ENCODE measurements around the gene SH3YL1.

The SH3YL1 gene

DNA sequence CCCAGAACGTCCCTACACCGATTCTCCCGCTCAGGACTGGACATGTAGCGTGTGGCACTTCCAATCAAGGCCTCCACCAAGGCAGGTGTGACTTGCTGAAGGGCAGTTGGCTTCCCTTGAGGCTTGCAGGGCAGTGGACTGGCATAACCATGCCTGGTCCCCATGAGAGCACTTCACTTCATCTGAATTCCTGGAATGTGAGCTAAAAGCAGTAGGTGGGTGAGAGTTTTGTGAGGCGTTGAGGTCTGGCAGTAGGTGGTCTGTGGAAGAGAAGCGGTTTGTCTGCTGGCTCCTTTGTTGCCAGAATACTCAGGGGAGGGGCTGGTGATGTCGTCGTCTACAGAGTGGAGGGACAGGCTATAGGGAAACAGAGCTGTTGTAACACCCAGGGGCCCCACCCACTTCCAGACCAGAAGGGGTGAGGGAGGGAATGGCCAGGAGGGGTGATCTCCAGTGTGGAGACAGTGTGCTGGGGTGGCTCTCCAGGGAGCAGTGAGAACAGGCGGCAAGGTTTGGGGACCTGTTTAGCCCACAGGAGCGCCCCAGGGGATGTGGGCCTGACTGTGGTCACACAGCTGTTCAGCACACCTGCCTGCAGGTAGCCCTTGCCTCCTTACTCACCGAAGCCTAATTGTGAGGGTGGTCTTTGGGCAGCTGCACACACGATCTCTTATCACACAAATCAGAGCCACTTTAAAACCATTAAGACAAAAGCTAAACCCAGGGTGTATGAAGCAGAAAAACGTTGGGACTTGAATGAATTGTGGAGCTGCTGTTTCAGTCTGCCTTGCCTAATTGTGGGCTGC, 45.5 kb upstream of the SH3YL1 start:
- Histone ChIP-seq H2AFZ (ENCODE audit: low read length) (no peak overlapping the region), H3K9me3 (replicated peaks; ENCODE audit: insufficient read depth, low read length) (no peaks in the 10 kb centered on the region), H4K20me1 (ENCODE audit: insufficient read depth, low read length) (no peaks in the 10 kb centered on the region), H3K27ac (ENCODE audit: low read length) (no peak overlapping the region), H3K4me1 (ENCODE audit: low read length) (no peaks in the 10 kb centered on the region), H3K27me3 (replicated peaks; ENCODE audit: insufficient read depth, low read length) (no peaks in the 10 kb centered on the region), H3K36me3 (replicated peaks; ENCODE audit: insufficient read depth, low read length) (no peaks in the 10 kb centered on the region), H3K9me2 (replicated peaks; ENCODE audit: insufficient read depth, low read length) (no peaks in the 10 kb centered on the region), H3F3A (ENCODE audit: insufficient read depth, low read length) (no peaks in the 10 kb centered on the region), H3K9ac (ENCODE audit: low read length) (no peak overlapping the region), H3K79me2 (ENCODE audit: low read length) (no peaks in the 10 kb centered on the region), H3K4me2 (ENCODE audit: low read depth, low read length) (no peak overlapping the region), H3K4me3 (ENCODE audit: low read length) (no peak overlapping the region)
- TF ChIP-seq EZH2 (optimal IDR thresholded peaks at IDR 0.05; ENCODE audit: low read depth, low read length) = no peak
- DNase-seq = no peak

DNA sequence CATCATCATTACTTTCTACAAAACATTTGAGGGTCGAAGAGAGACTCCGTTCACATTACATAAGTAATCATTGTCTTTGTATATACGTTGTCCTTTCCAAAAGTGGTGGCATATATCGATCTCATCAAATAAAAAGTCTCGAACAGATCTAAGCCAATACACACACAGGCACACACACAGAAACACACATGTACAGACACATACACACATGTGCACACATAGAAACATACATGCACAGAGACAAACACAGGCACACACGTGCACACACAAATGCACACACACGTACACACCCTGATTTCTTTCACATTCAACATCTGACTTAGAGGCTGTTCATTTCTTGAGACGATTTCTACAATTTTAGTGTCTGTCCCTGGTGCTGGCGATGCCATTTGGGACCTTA, 41.5 kb upstream of the SH3YL1 start:
- Histone ChIP-seq H3K79me2 (ENCODE audit: low read length) (no peaks in the 10 kb centered on the region), H3K4me1 (ENCODE audit: low read length) (no peaks in the 10 kb centered on the region), H3K27ac (ENCODE audit: low read length) (no peak overlapping the region), H3K27me3 (replicated peaks; ENCODE audit: insufficient read depth, low read length) (no peaks in the 10 kb centered on the region), H4K20me1 (ENCODE audit: insufficient read depth, low read length) (no peaks in the 10 kb centered on the region), H3K9me2 (replicated peaks; ENCODE audit: insufficient read depth, low read length) (no peaks in the 10 kb centered on the region), H3F3A (ENCODE audit: insufficient read depth, low read length) (no peaks in the 10 kb centered on the region), H2AFZ (ENCODE audit: low read length) (no peak overlapping the region), H3K36me3 (replicated peaks; ENCODE audit: insufficient read depth, low read length) (no peaks in the 10 kb centered on the region), H3K9me3 (replicated peaks; ENCODE audit: insufficient read depth, low read length) (no peaks in the 10 kb centered on the region), H3K4me3 (ENCODE audit: low read length) (no peak overlapping the region), H3K9ac (ENCODE audit: low read length) (no peak overlapping the region), H3K4me2 (ENCODE audit: low read depth, low read length) (no peak overlapping the region)
- no peak for DNase-seq
- TF ChIP-seq EZH2phosphoT487 (IDR thresholded peaks at IDR 0.05; ENCODE audit: low read length) = no peak
- TF ChIP-seq, protein P1, sequence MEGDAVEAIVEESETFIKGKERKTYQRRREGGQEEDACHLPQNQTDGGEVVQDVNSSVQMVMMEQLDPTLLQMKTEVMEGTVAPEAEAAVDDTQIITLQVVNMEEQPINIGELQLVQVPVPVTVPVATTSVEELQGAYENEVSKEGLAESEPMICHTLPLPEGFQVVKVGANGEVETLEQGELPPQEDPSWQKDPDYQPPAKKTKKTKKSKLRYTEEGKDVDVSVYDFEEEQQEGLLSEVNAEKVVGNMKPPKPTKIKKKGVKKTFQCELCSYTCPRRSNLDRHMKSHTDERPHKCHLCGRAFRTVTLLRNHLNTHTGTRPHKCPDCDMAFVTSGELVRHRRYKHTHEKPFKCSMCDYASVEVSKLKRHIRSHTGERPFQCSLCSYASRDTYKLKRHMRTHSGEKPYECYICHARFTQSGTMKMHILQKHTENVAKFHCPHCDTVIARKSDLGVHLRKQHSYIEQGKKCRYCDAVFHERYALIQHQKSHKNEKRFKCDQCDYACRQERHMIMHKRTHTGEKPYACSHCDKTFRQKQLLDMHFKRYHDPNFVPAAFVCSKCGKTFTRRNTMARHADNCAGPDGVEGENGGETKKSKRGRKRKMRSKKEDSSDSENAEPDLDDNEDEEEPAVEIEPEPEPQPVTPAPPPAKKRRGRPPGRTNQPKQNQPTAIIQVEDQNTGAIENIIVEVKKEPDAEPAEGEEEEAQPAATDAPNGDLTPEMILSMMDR (IDR thresholded peaks at IDR 0.05; ENCODE audit: low read length) = no peak
- TF ChIP-seq EZH2 (optimal IDR thresholded peaks at IDR 0.05; ENCODE audit: low read depth, low read length) = no peak

DNA sequence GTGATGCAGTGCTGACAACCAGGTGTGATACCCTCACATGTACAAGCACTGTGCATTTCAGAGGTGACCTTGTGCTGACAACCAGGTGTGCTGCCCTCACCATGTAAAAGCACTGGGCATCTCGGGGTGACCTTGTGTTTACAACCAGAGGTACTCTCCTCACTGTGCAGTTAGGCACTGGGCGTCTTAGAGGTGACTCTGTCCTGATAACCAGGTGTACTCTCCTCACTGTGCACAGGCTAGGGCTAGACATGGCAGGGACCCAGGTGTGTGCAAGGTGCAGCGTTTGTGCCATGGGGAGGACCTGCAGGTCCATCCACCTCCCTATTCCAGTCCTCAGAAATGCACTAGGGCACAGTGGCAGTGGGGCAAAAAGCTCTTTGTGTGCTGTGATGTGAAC, 32.5 kb upstream of the SH3YL1 start:
- no peaks in the 10 kb centered on the region for H3F3A ChIP-seq (ENCODE audit: insufficient read depth, low read length)
- no peak overlapping the region for H3K27ac ChIP-seq (ENCODE audit: low read length)
- H3K4me3 ChIP-seq (ENCODE audit: low read length) = no peak overlapping the region
- H3K4me2 ChIP-seq (ENCODE audit: low read depth, low read length) = no peak overlapping the region
- no peaks in the 10 kb centered on the region for H3K4me1 ChIP-seq (ENCODE audit: low read length)
- TF ChIP-seq, protein P1 (IDR thresholded peaks at IDR 0.05; ENCODE audit: low read length) = no peak
- TF ChIP-seq EZH2phosphoT487 (IDR thresholded peaks at IDR 0.05; ENCODE audit: low read length) (no peak), EZH2 (optimal IDR thresholded peaks at IDR 0.05; ENCODE audit: low read depth, low read length) (no peak)
- H3K9me3 ChIP-seq (replicated peaks; ENCODE audit: insufficient read depth, low read length) = no peaks in the 10 kb centered on the region
- no peaks in the 10 kb centered on the region for H4K20me1 ChIP-seq (ENCODE audit: insufficient read depth, low read length)
- H3K27me3 ChIP-seq (replicated peaks; ENCODE audit: insufficient read depth, low read length) = 0 out of 2 replicates have a peak, but pooled peaks cover 6% of the 10 kb centered on the region
- no peak for DNase-seq
- no peaks in the 10 kb centered on the region for H3K9me2 ChIP-seq (replicated peaks; ENCODE audit: insufficient read depth, low read length)
- no peak overlapping the region for H2AFZ ChIP-seq (ENCODE audit: low read length)
- no peak overlapping the region for H3K9ac ChIP-seq (ENCODE audit: low read length)
- no peaks in the 10 kb centered on the region for H3K79me2 ChIP-seq (ENCODE audit: low read length)
- H3K36me3 ChIP-seq (replicated peaks; ENCODE audit: insufficient read depth, low read length) = no peaks in the 10 kb centered on the region

DNA sequence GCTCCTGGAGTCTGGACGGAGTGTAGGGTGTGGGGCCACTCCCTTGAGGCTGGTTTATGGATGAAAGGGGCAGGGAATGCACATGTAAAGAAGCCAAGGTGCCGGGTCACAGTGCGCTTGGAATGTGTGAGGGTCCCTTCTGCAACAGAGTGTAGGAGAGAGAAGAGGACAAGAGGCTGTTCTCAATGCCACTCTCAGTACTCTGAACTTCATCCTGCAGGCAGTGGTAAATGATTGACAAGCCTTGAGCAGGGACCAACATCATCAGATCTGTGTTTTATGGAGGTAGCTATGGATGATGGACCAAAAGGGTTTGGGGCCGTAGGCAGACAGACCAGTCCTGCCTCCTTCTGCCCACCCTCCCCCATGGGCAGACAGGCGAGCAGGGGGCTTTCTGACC, 31.3 kb upstream of the SH3YL1 start:
- Histone ChIP-seq H3K27me3 (replicated peaks; ENCODE audit: insufficient read depth, low read length) (peaks cover 12% of the 10 kb centered on the region), H3F3A (ENCODE audit: insufficient read depth, low read length) (no peaks in the 10 kb centered on the region), H3K4me2 (ENCODE audit: low read depth, low read length) (no peak overlapping the region), H3K27ac (ENCODE audit: low read length) (no peak overlapping the region), H4K20me1 (ENCODE audit: insufficient read depth, low read length) (no peaks in the 10 kb centered on the region), H3K4me3 (ENCODE audit: low read length) (no peak overlapping the region), H3K9me2 (replicated peaks; ENCODE audit: insufficient read depth, low read length) (no peaks in the 10 kb centered on the region), H3K4me1 (ENCODE audit: low read length) (no peaks in the 10 kb centered on the region), H3K9me3 (replicated peaks; ENCODE audit: insufficient read depth, low read length) (no peaks in the 10 kb centered on the region), H3K9ac (ENCODE audit: low read length) (no peak overlapping the region), H2AFZ (ENCODE audit: low read length) (no peak overlapping the region), H3K79me2 (ENCODE audit: low read length) (no peaks in the 10 kb centered on the region), H3K36me3 (replicated peaks; ENCODE audit: insufficient read depth, low read length) (no peaks in the 10 kb centered on the region)
- DNase-seq = no peak
- TF ChIP-seq, protein P1 (IDR thresholded peaks at IDR 0.05; ENCODE audit: low read length) = no peak
- no peak for TF ChIP-seq EZH2 (optimal IDR thresholded peaks at IDR 0.05; ENCODE audit: low read depth, low read length)

Measured in MM.1S (cell line).